Keratinocyte (primary cell): Measurements from ENCODE around the gene MRPS33. TPM values are rescaled to one million over a fixed set of nuclear protein-coding genes. Genes with fewer than 3 reads are reported as not detected.

Experiments
- DNase-seq: peaks from one replicate; pipeline ENCODE4 v3.0.0-alpha.2; 2011; ENCODE audit warnings: low read depth, missing footprints, low spot score
- FAIRE-seq: peaks from 2 replicates; lab custom pipeline; 2011; peaks lifted over from hg19 to GRCh38; lab: Jason Lieb, UNC
- H2AFZ ChIP-seq: 2 replicates; pipeline ENCODE4 v1.6.0; 2012; ENCODE audit warnings: low read length, control low read depth, inconsistent platforms; ENCODE audit not compliant: control insufficient read depth
- H3K27ac ChIP-seq: 2 replicates; pipeline ENCODE4 v1.5.1; 2011; ENCODE audit warnings: low read length; ENCODE audit not compliant: control insufficient read depth, insufficient read depth
- H3K27me3 ChIP-seq: 3 replicates; pipeline ENCODE4 v1.6.0; 2011; ENCODE audit warnings: low read length; ENCODE audit not compliant: control insufficient read depth, insufficient read depth; ENCODE audit errors: extremely low read depth
- H3K36me3 ChIP-seq, 2 experiments: 2 replicates in 1 of 2; 3 replicates in 1 of 2; pipeline ENCODE4 v1.5.1; 2011; ENCODE audit warnings: low read length in 2 of 2, mild to moderate bottlenecking in 1 of 2; ENCODE audit not compliant: control insufficient read depth in 2 of 2, insufficient read depth in 2 of 2; ENCODE audit errors: extremely low read depth in 1 of 2
- H3K4me1 ChIP-seq: 3 replicates; pipeline ENCODE4 v1.5.1; 2011; ENCODE audit warnings: low read length; ENCODE audit not compliant: control insufficient read depth, insufficient read depth; ENCODE audit errors: extremely low read depth
- H3K4me2 ChIP-seq: 3 replicates; pipeline ENCODE4 v1.6.0; 2011; ENCODE audit warnings: low read depth, low read length; ENCODE audit not compliant: control insufficient read depth, insufficient read depth; ENCODE audit errors: extremely low read depth
- H3K4me3 ChIP-seq, 3 experiments: fragments of 200-600 bp in 1 of 3; sonication (generic) in 1 of 3; 2 replicates in 2 of 3; 3 replicates in 1 of 3; pipeline ENCODE4 v1.5.1; 2011 to 2016; ENCODE audit warnings: low read length in 3 of 3, mild to moderate bottlenecking in 3 of 3, control low read depth in 2 of 3, inconsistent platforms in 1 of 3, low read depth in 1 of 3, mixed read lengths in 1 of 3, mixed run types in 1 of 3, moderate library complexity in 1 of 3; ENCODE audit not compliant: control insufficient read depth in 2 of 3, insufficient read depth in 2 of 3; ENCODE audit errors: extremely low read depth in 1 of 3
- H3K79me2 ChIP-seq: 2 replicates; pipeline ENCODE4 v1.6.0; 2012; ENCODE audit warnings: low read length; ENCODE audit not compliant: control insufficient read depth, insufficient read depth
- H3K9ac ChIP-seq: 3 replicates; pipeline ENCODE4 v1.6.0; 2011; ENCODE audit warnings: low read length; ENCODE audit not compliant: control insufficient read depth, insufficient read depth; ENCODE audit errors: extremely low read depth
- H3K9me1 ChIP-seq: 3 replicates; pipeline ENCODE4 v1.6.0; 2011; ENCODE audit warnings: low read length; ENCODE audit not compliant: control insufficient read depth, insufficient read depth; ENCODE audit errors: extremely low read depth
- H3K9me3 ChIP-seq: 2 replicates; pipeline ENCODE4 v1.5.1; 2012; ENCODE audit warnings: low read depth, low read length; ENCODE audit not compliant: control insufficient read depth
- H4K20me1 ChIP-seq: 3 replicates; pipeline ENCODE4 v1.6.0; 2011; ENCODE audit warnings: low read length; ENCODE audit not compliant: control insufficient read depth, insufficient read depth; ENCODE audit errors: extremely low read depth
- EZH2 ChIP-seq: IDR thresholded peaks from one replicate; pipeline ENCODE4 v1.6.1; 2012; ENCODE audit warnings: inconsistent platforms, mild to moderate bottlenecking, low read length, moderate library complexity
- dilution Hi-C: fragments of 300-500 bp; cut with MboI; formaldehyde crosslinking; loops from one replicate; pipeline ENCODE4 v1.7.0; 2020; ENCODE audit warnings: low sequenced_read_pairs; ENCODE audit not compliant: extremely low pct_ligation_motif_present
- polyA plus RNA-seq, 5 experiments: library from polyadenylated mRNA; depleted of rRNA in 3 of 5; stranded (reverse) in 3 of 5; stranded (forward) in 1 of 5; unstranded in 1 of 5; fragments of >200 nt; gene quantifications; 1 replicate in 1 of 5; 2 replicates in 3 of 5; 3 replicates in 1 of 5; pipeline versions ENCODE4 v1.2.1 to v1.2.3, GENCODE V29; 2011 to 2012; ENCODE audit warnings: missing spikeins in 2 of 5, low read depth in 1 of 5, low replicate concordance in 1 of 5
- TF ChIP-seq, protein P1 (sequence below), 3 experiments: IDR thresholded peaks in 1 of 3; conservative IDR thresholded peaks in 1 of 3; optimal IDR thresholded peaks in 1 of 3; 2 replicates in 2 of 3; 3 replicates in 1 of 3; pipeline versions ENCODE3 to v1.5.1; 2011; ENCODE audit warnings: low read length in 3 of 3, mild to moderate bottlenecking in 3 of 3, moderate library complexity in 2 of 3, control low read depth in 1 of 3, inconsistent platforms in 1 of 3; ENCODE audit not compliant: insufficient read depth in 2 of 3; ENCODE audit errors: extremely low read depth in 1 of 3

MRPS33 gene
- polyA plus RNA-seq, 1 donor (not counting 4 experiments of a cell fraction or from before 2014, with no cell fraction given), result 141 TPM

GRCh38 chr7:141012696-141013344 lies 1.9 kb downstream of the MRPS33 start:
- Histone ChIP-seq H3K36me3 (peaks cover 4 to 5% of the 10 kb centered on the region in 2 experiments), H3K4me1 (peaks cover 16% of the 10 kb centered on the region), H3K9me3 (no peaks in the 10 kb centered on the region), H3K4me3 (no peak overlapping the region), H2AFZ (no peak overlapping the region), H3K9me1 (no peaks in the 10 kb centered on the region), H4K20me1 (no peaks in the 10 kb centered on the region), H3K9ac (no peak overlapping the region), H3K4me2 (peak overlapping the region; percentile 15), H3K27me3 (no peaks in the 10 kb centered on the region), H3K79me2 (peaks cover 23% of the 10 kb centered on the region), H3K27ac (peak overlapping the region; percentile 97)
- FAIRE-seq, result no peak
- dilution Hi-C loops, result no loop called here
- DNase-seq, result no peak
- TF ChIP-seq EZH2, result no peak
- TF ChIP-seq, protein P1, sequence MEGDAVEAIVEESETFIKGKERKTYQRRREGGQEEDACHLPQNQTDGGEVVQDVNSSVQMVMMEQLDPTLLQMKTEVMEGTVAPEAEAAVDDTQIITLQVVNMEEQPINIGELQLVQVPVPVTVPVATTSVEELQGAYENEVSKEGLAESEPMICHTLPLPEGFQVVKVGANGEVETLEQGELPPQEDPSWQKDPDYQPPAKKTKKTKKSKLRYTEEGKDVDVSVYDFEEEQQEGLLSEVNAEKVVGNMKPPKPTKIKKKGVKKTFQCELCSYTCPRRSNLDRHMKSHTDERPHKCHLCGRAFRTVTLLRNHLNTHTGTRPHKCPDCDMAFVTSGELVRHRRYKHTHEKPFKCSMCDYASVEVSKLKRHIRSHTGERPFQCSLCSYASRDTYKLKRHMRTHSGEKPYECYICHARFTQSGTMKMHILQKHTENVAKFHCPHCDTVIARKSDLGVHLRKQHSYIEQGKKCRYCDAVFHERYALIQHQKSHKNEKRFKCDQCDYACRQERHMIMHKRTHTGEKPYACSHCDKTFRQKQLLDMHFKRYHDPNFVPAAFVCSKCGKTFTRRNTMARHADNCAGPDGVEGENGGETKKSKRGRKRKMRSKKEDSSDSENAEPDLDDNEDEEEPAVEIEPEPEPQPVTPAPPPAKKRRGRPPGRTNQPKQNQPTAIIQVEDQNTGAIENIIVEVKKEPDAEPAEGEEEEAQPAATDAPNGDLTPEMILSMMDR (optimal IDR thresholded peaks at IDR 0.05 in 1 of 3, IDR thresholded peaks at IDR 0.05 in 1 of 3, conservative IDR thresholded peaks at IDR 0.05 in 1 of 3; ENCODE audit: extremely low read depth in 1 of 3, insufficient read depth in 2 of 3, low read length in 3 of 3), result no peak

GRCh38 chr7:141012044-141012685 lies 2.6 kb downstream of the MRPS33 start:
- Histone ChIP-seq H3K9me1 (no peaks in the 10 kb centered on the region), H3K79me2 (peaks cover 23% of the 10 kb centered on the region), H4K20me1 (no peaks in the 10 kb centered on the region), H3K36me3 (peaks cover 5 to 8% of the 10 kb centered on the region in 2 experiments), H3K4me2 (no peak overlapping the region), H2AFZ (no peak overlapping the region), H3K27me3 (no peaks in the 10 kb centered on the region), H3K4me1 (peaks cover 16% of the 10 kb centered on the region), H3K27ac (no peak overlapping the region), H3K9ac (no peak overlapping the region), H3K4me3 (no peak overlapping the region), H3K9me3 (no peaks in the 10 kb centered on the region)
- TF ChIP-seq, protein P1 (optimal IDR thresholded peaks at IDR 0.05 in 1 of 3, IDR thresholded peaks at IDR 0.05 in 1 of 3, conservative IDR thresholded peaks at IDR 0.05 in 1 of 3; ENCODE audit: extremely low read depth in 1 of 3, insufficient read depth in 2 of 3, low read length in 3 of 3), result peak; percentile 62 to 84 (median 64)
- TF ChIP-seq EZH2, result no peak
- FAIRE-seq (no peak), DNase-seq (no peak)
- dilution Hi-C loops, result no loop called here
